NCI-H146 treated with DMSO at 0.1 percent for 48 hours (cell line): ENCODE results near the gene URB1.
"Not testable (repeated sequence)": the region's sequence is repeated elsewhere in the genome, so short reads cannot be mapped to it uniquely, and the experiment has no call there.

ENCODE experiments used
- DNase-seq: peaks from one replicate; lab custom pipeline; 2025; ENCODE audit not compliant: unreplicated experiment; lab: John Stamatoyannopoulos, UW

Gene URB1

DNA sequence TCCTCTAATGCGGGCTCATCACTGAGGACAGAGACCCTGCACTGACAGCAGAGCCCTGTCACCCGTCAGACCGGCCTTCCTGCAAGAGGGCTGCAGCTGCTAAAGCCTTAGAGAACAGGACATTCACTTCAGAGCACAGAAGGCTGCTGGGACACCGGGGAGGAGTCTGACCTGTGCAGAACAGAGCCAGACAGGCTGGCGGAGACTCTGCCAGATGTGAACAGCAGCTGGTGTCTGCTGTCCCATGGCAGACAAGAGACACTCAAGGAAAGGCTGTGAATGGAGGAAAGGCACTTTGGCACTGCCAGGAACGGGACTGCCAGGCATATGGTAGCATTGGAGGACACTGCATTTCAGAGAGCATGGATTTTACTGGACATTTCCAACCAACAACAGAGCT is 72.8 kb downstream of the URB1 start:
- no peak for DNase-seq

GRCh38 chr21:32319012-32319411 is 73.8 kb downstream of the URB1 start:
- no peak for DNase-seq

- no peak for DNase-seq
Measured at GRCh38 chr21:32317726-32318125, 75.1 kb downstream of the URB1 start.

DNA sequence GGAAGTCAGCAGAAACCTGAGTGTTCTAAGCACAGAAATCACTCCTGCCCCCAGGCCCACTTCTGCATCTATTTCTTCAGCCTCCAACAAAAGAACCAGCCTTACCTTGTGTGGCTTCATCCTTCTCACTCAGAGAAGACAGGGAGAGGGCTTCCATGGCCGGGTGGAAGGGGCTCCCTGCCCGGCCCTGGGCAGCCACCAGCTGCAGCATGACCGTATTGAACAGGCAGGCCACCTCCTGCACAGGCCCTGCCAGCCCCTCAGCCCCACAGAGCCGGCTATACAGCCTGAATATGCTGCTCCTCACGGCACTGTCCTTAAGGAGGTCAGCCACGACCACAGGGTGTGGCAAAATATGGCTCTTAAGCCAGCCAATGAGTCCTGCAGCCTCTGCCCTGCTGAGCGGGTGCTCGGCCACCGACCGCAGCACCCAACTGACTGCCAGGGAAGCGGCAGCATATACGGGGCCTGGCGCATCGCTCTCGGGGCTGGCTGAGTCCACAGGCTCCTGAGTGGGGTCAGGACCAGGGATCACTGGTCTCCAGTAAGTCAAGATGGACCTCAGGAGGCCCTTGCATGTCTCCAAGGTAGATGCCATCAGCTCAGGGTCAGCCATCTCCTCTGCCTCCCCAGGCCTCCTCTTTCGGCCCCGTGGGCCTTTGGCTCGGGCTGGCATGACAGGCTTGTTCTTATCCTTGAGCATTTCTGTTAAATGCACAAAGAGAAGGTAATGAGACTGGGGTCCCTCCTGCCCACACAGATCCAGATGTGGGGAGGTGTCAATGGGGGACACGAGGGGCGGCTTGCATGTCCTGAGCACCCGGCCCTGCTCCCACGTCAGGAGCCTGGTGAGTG is 76.2 kb downstream of the URB1 start:
- no peak for DNase-seq

GRCh38 chr21:32315511-32316281 is 77.1 kb downstream of the URB1 start:
- no peak for DNase-seq

- DNase-seq: no peak
Measured at GRCh38 chr21:32314806-32315205, 78.0 kb downstream of the URB1 start.

GRCh38 chr21:32312976-32313375 is 79.8 kb downstream of the URB1 start:
- no peak for DNase-seq

- DNase-seq: no peak
Measured at GRCh38 chr21:32312326-32312725, 80.5 kb downstream of the URB1 start.

DNA sequence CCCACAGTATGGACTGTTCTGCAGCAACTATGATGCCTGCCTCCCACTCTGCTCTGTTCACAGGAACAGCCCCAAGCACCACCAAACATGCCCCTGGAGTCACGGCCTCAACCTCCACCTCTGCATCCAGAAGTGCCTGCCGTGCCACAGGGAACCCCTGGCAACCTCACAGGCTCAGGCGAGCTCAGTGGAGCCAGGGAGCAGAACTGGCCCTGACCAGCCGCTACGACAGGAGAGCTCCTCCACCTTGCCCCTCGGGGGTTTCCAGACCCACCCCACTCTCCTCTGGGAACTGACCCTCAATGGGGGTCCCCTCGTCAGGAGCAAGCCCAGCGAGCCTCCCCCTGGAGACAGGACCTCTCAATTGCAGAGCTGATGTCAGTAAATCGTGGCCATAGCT is 81.2 kb downstream of the URB1 start:
- DNase-seq: no peak

DNA sequence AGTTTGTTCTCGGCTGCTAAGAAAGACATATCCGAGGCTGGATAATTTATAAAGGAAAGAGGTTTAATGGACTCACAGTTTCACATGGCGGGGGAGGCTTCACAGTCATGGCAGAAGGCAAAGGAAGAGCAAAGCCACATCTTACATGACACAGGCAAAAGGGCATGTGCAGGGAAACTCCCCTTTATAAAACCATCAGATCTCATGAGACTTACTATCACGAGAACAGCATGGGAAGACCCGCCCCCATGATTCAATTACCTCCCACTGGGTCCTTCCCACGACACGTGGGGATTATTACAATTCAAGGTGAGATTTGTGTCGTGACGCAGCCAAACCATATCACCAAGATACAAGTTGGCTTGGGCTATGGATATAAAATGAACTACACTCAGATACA is 81.8 kb downstream of the URB1 start:
- not testable (repeated sequence) for DNase-seq

DNA sequence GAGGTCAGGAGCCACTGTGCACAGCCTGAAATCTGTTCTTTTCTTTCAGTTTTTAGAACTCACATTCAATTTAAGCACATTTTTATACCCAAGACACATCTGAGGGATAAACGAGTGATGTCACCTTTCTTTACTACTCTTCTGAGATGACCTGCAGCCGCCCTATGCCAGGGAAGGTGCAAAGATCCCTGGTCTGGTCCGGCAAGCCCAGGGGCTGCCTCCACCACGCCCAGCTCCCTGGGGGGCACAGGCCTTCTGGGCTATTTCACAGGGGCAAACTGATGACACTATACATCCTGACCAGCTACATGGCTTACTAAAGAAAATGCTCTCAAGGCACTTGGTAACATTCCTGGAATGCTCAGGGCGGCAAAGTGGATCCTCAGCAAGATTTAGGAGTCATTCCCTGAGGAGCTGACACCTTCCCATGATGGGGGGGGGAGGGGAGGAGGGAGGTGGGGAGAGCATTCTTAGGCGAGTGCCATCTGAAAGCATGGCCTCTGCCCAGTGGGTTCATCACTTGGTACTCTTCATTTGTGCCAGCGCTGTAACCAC is 82.8 kb downstream of the URB1 start:
- no peak for DNase-seq

DNA sequence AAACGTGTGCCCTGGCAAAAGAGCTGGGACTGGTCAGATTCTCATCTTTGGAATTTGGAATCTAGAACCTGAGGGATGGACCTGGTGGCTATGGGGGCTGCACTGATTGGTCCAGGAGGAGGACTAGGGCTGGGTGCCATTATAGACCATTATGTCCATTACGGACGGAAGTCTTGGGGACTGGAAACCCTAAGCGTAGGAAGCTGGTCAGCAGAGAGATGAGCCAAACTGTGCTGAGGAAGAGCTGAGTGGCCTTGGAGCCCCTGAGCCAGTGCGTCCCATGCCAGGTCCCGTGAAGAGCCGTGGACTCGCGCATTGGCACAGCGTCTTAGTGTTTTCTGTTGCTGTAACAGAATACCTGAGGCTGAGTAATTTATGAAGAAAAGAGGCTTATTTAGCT is 84.1 kb downstream of the URB1 start:
- DNase-seq: no peak

GRCh38 chr21:32307706-32308105 is 85.1 kb downstream of the URB1 start:
- no peak for DNase-seq

DNA sequence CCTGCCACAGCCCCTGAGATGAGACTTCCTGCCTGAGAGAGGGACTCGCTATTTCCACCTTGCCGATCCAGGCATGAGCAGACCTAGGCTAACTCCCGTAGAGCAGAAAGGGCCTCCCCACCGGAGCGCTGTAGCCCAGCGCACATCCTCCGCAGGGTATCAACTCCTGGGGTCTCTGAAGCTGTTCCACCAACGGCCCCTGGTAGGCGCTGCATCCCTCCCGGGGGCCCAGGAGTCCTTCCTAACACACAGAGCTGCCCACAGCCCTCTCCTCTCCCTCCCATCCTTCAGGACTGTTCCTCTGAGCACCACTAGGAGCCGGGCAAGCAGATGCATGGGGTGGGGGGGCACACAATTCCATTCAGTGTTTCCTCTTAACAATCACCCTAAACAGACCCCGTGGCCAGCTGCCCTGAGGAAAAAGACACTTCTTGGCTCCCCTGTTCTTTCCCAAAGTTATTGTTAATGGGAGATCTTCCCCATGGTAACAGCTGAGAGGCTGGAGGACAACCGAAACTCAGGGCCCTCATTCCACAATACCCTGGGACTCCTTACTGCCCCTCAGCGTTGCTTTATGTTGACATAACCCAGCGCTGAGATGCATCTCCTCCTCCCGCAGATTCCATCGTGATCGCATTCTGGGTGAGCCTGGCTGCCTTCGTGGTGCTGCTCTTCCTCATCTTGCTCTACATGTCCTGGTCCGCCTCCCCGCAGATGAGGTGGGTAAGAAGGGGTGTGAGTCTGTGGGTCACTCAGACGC is 86.6 kb downstream of the URB1 start:
- DNase-seq: no peak

GRCh38 chr21:32304998-32305397 is 87.8 kb downstream of the URB1 start:
- no peak for DNase-seq

DNA sequence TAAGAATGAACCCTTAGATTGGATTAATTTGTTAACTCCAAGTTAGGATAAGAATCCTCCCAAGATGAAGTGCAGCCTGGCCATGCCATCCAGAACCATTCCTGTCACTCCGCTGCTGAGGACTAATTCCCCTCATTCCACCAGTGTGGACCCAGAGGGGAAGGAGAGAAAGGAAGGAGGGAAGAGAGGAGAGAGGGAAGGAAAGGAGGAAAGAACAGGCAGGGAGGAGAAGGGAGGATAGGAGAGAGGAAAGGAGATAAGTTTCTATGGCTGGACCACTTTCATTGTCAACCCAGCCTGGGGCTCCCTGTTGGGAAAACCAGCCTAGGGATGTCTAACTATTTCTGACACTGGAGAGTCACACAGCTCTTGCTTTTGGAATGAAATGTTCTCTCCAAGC is 89.4 kb downstream of the URB1 start:
- no peak for DNase-seq

- DNase-seq: no peak
Measured at GRCh38 chr21:32302560-32302959, 90.3 kb downstream of the URB1 start.

DNA sequence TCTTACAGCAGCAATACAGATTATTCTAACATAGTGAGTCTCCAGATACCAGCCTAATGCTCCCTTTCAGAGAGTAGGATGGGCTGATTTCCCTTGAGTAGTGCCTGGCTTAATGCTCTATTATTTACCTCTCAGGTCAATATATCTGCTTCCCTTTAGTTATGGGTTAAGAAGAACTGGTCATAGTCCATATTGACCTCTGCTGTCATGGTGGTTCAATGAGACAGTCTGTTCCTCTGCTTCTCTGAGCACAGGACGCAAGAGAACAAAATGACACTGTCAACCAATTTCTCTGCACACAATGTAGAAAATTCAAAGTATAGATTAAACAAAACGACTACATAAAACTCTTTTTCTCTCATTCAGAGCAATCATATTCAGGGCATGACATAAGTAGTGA is 91.2 kb downstream of the URB1 start:
- no peak for DNase-seq

DNA sequence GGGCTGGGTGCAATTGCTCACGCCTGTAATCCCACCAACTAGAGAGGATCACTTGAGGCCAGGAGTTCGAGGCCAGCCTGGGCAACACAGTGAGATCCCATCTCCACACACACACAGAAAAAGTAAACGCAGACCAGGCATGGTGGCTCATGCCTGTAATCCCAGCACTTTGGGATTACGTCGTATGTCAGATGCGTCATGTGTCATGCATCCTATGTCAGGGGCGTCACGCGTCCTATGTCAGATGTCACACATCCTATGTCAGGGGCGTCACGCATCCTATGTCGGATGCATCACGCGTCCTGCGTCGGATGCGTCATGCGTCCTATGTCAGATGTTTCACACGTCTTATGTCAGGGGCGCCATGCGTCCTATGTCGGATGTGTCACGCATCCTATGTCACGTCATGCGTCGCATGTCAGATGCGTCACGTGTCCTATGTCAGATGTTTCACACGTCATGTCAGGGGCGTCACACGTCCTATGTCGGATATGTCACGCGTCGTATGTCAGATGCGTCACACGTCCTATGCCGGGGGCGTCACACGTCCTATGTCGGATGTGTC is 92.6 kb downstream of the URB1 start:
- DNase-seq: no peak

- DNase-seq: no peak
Measured at GRCh38 chr21:32299695-32300094, 93.1 kb downstream of the URB1 start.

GRCh38 chr21:32298658-32299081 is 94.1 kb downstream of the URB1 start, which contains the start of gene MRAP:
Gene MRAP (plus strand): TSS chr21:32298855. CDS start chr21:32298972, 117 bp downstream.
- DNase-seq: no peak
